SK-N-SH (cell line): Measurements from ENCODE around the gene CCDC93. TPM values are rescaled to one million over a fixed set of nuclear protein-coding genes. Genes with fewer than 3 reads are reported as not detected.
A peak's percentile ranks its signal among the peaks of the same experiment; 100 is the strongest.

Experiments
- CTCF ChIA-PET: fragments of 300-600, 350-600 bp; formaldehyde crosslinking; extraction: SDS; loops from one replicate; lab custom pipeline; 2021; lab: Yijun Ruan, JAX
- POLR2A ChIA-PET: fragments of 350-600 bp; sonication (Branson Sonifier 250); formaldehyde crosslinking; extraction: SDS; loops from one replicate; lab custom pipeline; 2020; ENCODE audit warnings: antibody characterized with exemption, inconsistent platforms; lab: Yijun Ruan, JAX
- DNase-seq: peaks from one replicate; pipeline ENCODE4 v3.0.0; 2012
- H2AFZ ChIP-seq: fragments of 200-600 bp; sonication (generic); 2 replicates; pipeline ENCODE4 v1.8.1; 2016; ENCODE audit warnings: antibody characterized with exemption, mild to moderate bottlenecking, low read depth
- H3F3A ChIP-seq: fragments of 200-600 bp; sonication (generic); replicated peaks from 2 replicates; pipeline ENCODE3; 2016; ENCODE audit warnings: antibody characterized with exemption, mild to moderate bottlenecking; ENCODE audit not compliant: insufficient read depth
- H3K27ac ChIP-seq, 2 experiments: fragments of 200-500 bp in 1 of 2; fragments of 200-600 bp in 1 of 2; sonication (Bioruptor generic) in 1 of 2; sonication (generic), shearing (Covaris generic) in 1 of 2; 2 replicates each; pipeline versions ENCODE4 v1.5.1 to v1.6.1; 2014 to 2016; ENCODE audit warnings: low read depth in 2 of 2, inconsistent platforms in 1 of 2, low read length in 1 of 2, mild to moderate bottlenecking in 1 of 2, mixed read lengths in 1 of 2
- H3K27me3 ChIP-seq: fragments of 200-600 bp; sonication (generic), shearing (Covaris generic); 2 replicates; pipeline ENCODE4 v1.6.1; 2016; ENCODE audit warnings: mixed run types; ENCODE audit not compliant: insufficient read depth
- H3K36me3 ChIP-seq, 2 experiments: fragments of 200-500 bp in 1 of 2; fragments of 200-600 bp in 1 of 2; sonication (Bioruptor generic) in 1 of 2; sonication (generic) in 1 of 2; replicated peaks in 1 of 2; 2 replicates each; pipeline versions ENCODE3 to v1.5.1; 2014 to 2016; ENCODE audit warnings: low read length in 1 of 2, mild to moderate bottlenecking in 1 of 2; ENCODE audit not compliant: insufficient read depth in 2 of 2, control insufficient read depth in 1 of 2
- H3K4me1 ChIP-seq, 2 experiments: fragments of 200-500 bp in 1 of 2; fragments of 200-600 bp in 1 of 2; sonication (Bioruptor generic) in 1 of 2; sonication (generic), shearing (Covaris generic) in 1 of 2; 2 replicates each; pipeline versions ENCODE4 v1.5.1 to v1.6.1; 2014 to 2016; ENCODE audit warnings: low read depth in 1 of 2, low read length in 1 of 2, mixed run types in 1 of 2; ENCODE audit not compliant: insufficient read depth in 2 of 2, control insufficient read depth in 1 of 2
- H3K4me2 ChIP-seq: fragments of 200-600 bp; sonication (generic), shearing (Covaris generic); 2 replicates; pipeline ENCODE4 v1.6.1; 2017; ENCODE audit warnings: mixed run types
- H3K4me3 ChIP-seq, 2 experiments: fragments of 200-500 bp in 1 of 2; fragments of 200-600 bp in 1 of 2; sonication (Bioruptor generic) in 1 of 2; sonication (generic), shearing (Covaris generic) in 1 of 2; 2 replicates each; pipeline versions ENCODE4 v1.5.1 to v1.8.1; 2014 to 2016; ENCODE audit warnings: low read depth in 2 of 2, inconsistent platforms in 1 of 2, low read length in 1 of 2, mild to moderate bottlenecking in 1 of 2, mixed read lengths in 1 of 2, moderate library complexity in 1 of 2
- H3K79me2 ChIP-seq: fragments of 200-600 bp; sonication (generic); 2 replicates; pipeline ENCODE4 v1.8.1; 2017; ENCODE audit warnings: mild to moderate bottlenecking; ENCODE audit not compliant: insufficient read depth
- H3K9ac ChIP-seq: fragments of 200-600 bp; sonication (generic); 2 replicates; pipeline ENCODE4 v1.6.1; 2017; ENCODE audit warnings: mixed run types
- H3K9me2 ChIP-seq: fragments of 200-600 bp; sonication (generic); 2 replicates; pipeline ENCODE4 v1.6.1; 2017; ENCODE audit warnings: mixed run types
- H3K9me3 ChIP-seq: fragments of 200-600 bp; sonication (generic); 2 replicates; pipeline ENCODE4 v1.6.1; 2017; ENCODE audit warnings: mixed run types, mild to moderate bottlenecking, moderate library complexity
- H4K20me1 ChIP-seq: fragments of 200-600 bp; sonication (generic); 2 replicates; pipeline ENCODE4 v1.6.1; 2017; ENCODE audit warnings: mild to moderate bottlenecking, mixed run types; ENCODE audit not compliant: insufficient read depth
- CHD2 ChIP-seq: fragments of 150-350 bp; IDR thresholded peaks from 2 replicates; pipeline ENCODE4 v1.6.1; 2018; ENCODE audit warnings: low read length; ENCODE audit not compliant: partially characterized antibody
- CTCF ChIP-seq: fragments of 200-600 bp; sonication (generic); IDR thresholded peaks from 2 replicates; pipeline ENCODE4 v1.6.1; 2017; ENCODE audit warnings: antibody characterized with exemption, mild to moderate bottlenecking, moderate library complexity
- EP300 ChIP-seq, 2 experiments: IDR thresholded peaks; 2 replicates each; pipeline versions ENCODE4 v1.4.0 to v1.6.1; 2012; ENCODE audit warnings: borderline replicate concordance in 1 of 2, low read depth in 1 of 2, low read length in 1 of 2
- FOSL2 ChIP-seq: IDR thresholded peaks from 2 replicates; pipeline ENCODE4 v1.4.0; 2012; ENCODE audit warnings: low read depth, mild to moderate bottlenecking, moderate library complexity, borderline replicate concordance
- FOXJ3 ChIP-seq: sonication (generic); formaldehyde crosslinking; IDR thresholded peaks from 2 replicates; pipeline ENCODE4 v1.5.1; 2020; ENCODE audit warnings: mild to moderate bottlenecking, missing genetic modification reagents
- FOXM1 ChIP-seq: IDR thresholded peaks from 2 replicates; pipeline ENCODE4 v1.4.0; 2012; ENCODE audit warnings: low read depth, mild to moderate bottlenecking
- GABPA ChIP-seq: IDR thresholded peaks from 2 replicates; pipeline ENCODE4 v1.4.0; 2012; ENCODE audit warnings: low read depth, mild to moderate bottlenecking
- GATA2 ChIP-seq: sonication (generic); formaldehyde crosslinking; IDR thresholded peaks from 2 replicates; pipeline ENCODE4 v1.5.0; 2020; ENCODE audit warnings: mild to moderate bottlenecking, missing genetic modification reagents
- MEF2A ChIP-seq: IDR thresholded peaks from 2 replicates; pipeline ENCODE4 v1.4.0; 2012; ENCODE audit warnings: low read depth, borderline replicate concordance
- NRF1 ChIP-seq: IDR thresholded peaks from 2 replicates; pipeline ENCODE4 v1.6.1; 2012; ENCODE audit warnings: low read depth, mild to moderate bottlenecking, low read length
- POLR2AphosphoS5 ChIP-seq: IDR thresholded peaks from 2 replicates; pipeline ENCODE4 v1.6.1; 2012; ENCODE audit warnings: low read depth, low read length
- RAD21 ChIP-seq: IDR thresholded peaks from 2 replicates; pipeline ENCODE4 v1.6.1; 2012; ENCODE audit warnings: mild to moderate bottlenecking, low read length
- RCOR1 ChIP-seq: fragments of 150-350 bp; IDR thresholded peaks from 2 replicates; pipeline ENCODE4 v1.6.1; 2017; ENCODE audit warnings: antibody characterized with exemption, low read length
- REST ChIP-seq: IDR thresholded peaks from 2 replicates; pipeline ENCODE4 v1.6.1; 2012; ENCODE audit warnings: mild to moderate bottlenecking, low read depth, low read length, moderate library complexity
- SMC3 ChIP-seq: IDR thresholded peaks from 2 replicates; pipeline ENCODE4 v1.6.1; 2012; ENCODE audit warnings: low read depth, low read length, improper control_type of control experiment
- TAF1 ChIP-seq: IDR thresholded peaks from 2 replicates; pipeline ENCODE4 v1.6.1; 2012; ENCODE audit warnings: low read depth, mild to moderate bottlenecking, low read length, moderate library complexity, borderline replicate concordance
- TEAD4 ChIP-seq: IDR thresholded peaks from 2 replicates; pipeline ENCODE4 v1.4.0; 2012; ENCODE audit warnings: mild to moderate bottlenecking, borderline replicate concordance; ENCODE audit not compliant: insufficient read depth
- YY1 ChIP-seq: IDR thresholded peaks from 2 replicates; pipeline ENCODE4 v1.4.0; 2012; ENCODE audit warnings: low read depth, mild to moderate bottlenecking
- WGBS: methylation state at CpG from one replicate; pipeline ENCODE4 v1.1.6; 2017; ENCODE audit warnings: low lambda C conversion rate; 5-methylcytosine and 5-hydroxymethylcytosine counted together
- polyA plus RNA-seq, 3 experiments: library from polyadenylated mRNA; depleted of rRNA; stranded (reverse); fragments of >200 nt; gene quantifications; 2 replicates each; pipeline ENCODE4 v1.2.3, GENCODE V29; 2012
- TF ChIP-seq, protein P1 (sequence below): fragments of 150-350 bp; IDR thresholded peaks from 2 replicates; pipeline ENCODE4 v1.6.1; 2016; ENCODE audit warnings: mild to moderate bottlenecking, low read depth, low read length
- TF ChIP-seq, protein P2 (sequence below): fragments of 150-350 bp; IDR thresholded peaks from 2 replicates; pipeline ENCODE4 v1.6.1; 2017; ENCODE audit warnings: antibody characterized with exemption, low read length, low read depth, borderline replicate concordance

The CCDC93 gene
- polyA plus RNA-seq, 1 of the 3 experiments (the other 2 are of a cell fraction) = 11.7 TPM

GRCh38 chr2:117918608-117919007 is 95.3 kb downstream of the CCDC93 start:
- Histone ChIP-seq H3K9ac (no peak overlapping the region), H4K20me1 (no peaks in the 10 kb centered on the region), H3F3A (no peaks in the 10 kb centered on the region), H3K4me1 (no peaks in the 10 kb centered on the region)
- TF ChIP-seq GABPA (no peak), NRF1 (no peak), FOXJ3 (no peak), REST (no peak), TAF1 (no peak), POLR2AphosphoS5 (no peak), GATA2 (CRISPR knock-in tag) (no peak), FOXM1 (no peak)
- TF ChIP-seq, protein P1, sequence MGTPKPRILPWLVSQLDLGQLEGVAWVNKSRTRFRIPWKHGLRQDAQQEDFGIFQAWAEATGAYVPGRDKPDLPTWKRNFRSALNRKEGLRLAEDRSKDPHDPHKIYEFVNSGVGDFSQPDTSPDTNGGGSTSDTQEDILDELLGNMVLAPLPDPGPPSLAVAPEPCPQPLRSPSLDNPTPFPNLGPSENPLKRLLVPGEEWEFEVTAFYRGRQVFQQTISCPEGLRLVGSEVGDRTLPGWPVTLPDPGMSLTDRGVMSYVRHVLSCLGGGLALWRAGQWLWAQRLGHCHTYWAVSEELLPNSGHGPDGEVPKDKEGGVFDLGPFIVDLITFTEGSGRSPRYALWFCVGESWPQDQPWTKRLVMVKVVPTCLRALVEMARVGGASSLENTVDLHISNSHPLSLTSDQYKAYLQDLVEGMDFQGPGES = no peak
- TF ChIP-seq, all 33 proteins: peak for 0
- H3K4me3 ChIP-seq = no peak overlapping the region
- H3K36me3 ChIP-seq = peaks cover 28 to 67% of the 10 kb centered on the region in 2 experiments
- POLR2A ChIA-PET = no interaction called here
- no peaks in the 10 kb centered on the region for H3K9me2 ChIP-seq
- H3K9me3 ChIP-seq = no peaks in the 10 kb centered on the region
- no peak overlapping the region for H3K4me2 ChIP-seq
- CTCF ChIA-PET = interaction anchor here (1.1 kb wide), 2 partner anchors 83 to 104 kb away, joined by 3 read pairs; partner anchors contain the start of gene DDX18
- no peaks in the 10 kb centered on the region for H3K27me3 ChIP-seq
- no peaks in the 10 kb centered on the region for H3K79me2 ChIP-seq
- H2AFZ ChIP-seq = no peak overlapping the region
- 89% methylated on average over 5 of the region's 7 CpGs for WGBS
- H3K27ac ChIP-seq = no peak overlapping the region
- no peak for DNase-seq

- Histone ChIP-seq H3K36me3 (peaks cover 24 to 58% of the 10 kb centered on the region in 2 experiments), H3K4me2 (no peak overlapping the region), H3K9ac (no peak overlapping the region), H3K27me3 (no peaks in the 10 kb centered on the region), H3K4me3 (no peak overlapping the region), H3K9me3 (no peaks in the 10 kb centered on the region), H4K20me1 (no peaks in the 10 kb centered on the region), H3K79me2 (no peaks in the 10 kb centered on the region), H2AFZ (no peak overlapping the region), H3F3A (no peaks in the 10 kb centered on the region), H3K9me2 (no peaks in the 10 kb centered on the region), H3K27ac (no peak overlapping the region), H3K4me1 (no peaks in the 10 kb centered on the region)
- ChIA-PET CTCF (interaction anchor here (1.1 kb wide), 1 partner anchor 81 kb away, joined by 3 read pairs; no protein-coding TSS in a partner anchor), POLR2A (no interaction called here)
- 90% methylated on average over 13 of the region's 19 CpGs for WGBS
- no peak for DNase-seq
- TF ChIP-seq YY1 = no peak
- no peak for TF ChIP-seq EP300 (IDR thresholded peaks at IDR 0.05; ENCODE audit: borderline replicate concordance in 1 of 2, low read depth in 1 of 2, low read length in 1 of 2)
- TF ChIP-seq CHD2 = no peak
- peak; percentile 29 for TF ChIP-seq RAD21
- TF ChIP-seq CTCF = peak; percentile 46
- no peak for TF ChIP-seq GABPA
- TF ChIP-seq SMC3 = no peak
- TF ChIP-seq TEAD4 = no peak
- TF ChIP-seq MEF2A = no peak
- no peak for TF ChIP-seq RCOR1
- TF ChIP-seq, protein P2, sequence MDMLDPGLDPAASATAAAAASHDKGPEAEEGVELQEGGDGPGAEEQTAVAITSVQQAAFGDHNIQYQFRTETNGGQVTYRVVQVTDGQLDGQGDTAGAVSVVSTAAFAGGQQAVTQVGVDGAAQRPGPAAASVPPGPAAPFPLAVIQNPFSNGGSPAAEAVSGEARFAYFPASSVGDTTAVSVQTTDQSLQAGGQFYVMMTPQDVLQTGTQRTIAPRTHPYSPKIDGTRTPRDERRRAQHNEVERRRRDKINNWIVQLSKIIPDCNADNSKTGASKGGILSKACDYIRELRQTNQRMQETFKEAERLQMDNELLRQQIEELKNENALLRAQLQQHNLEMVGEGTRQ = no peak
- no peak for TF ChIP-seq FOXM1
- TF ChIP-seq FOSL2 = no peak
Observed at GRCh38 chr2:117917223-117917917, 96.5 kb downstream of the CCDC93 start.
